ENCODE results near the gene CDS2. TPM values are rescaled to one million over a fixed set of nuclear protein-coding genes. Genes with fewer than 3 reads are reported as not detected.

CDS2 gene
- total and polyA plus RNA-seq, 2 of the 13 experiments (the other 11 are each of a cell fraction or from before 2014, with no cell fraction given) = 81.3 to 153 TPM

GRCh38 chr20:5126512-5127203 lies at the start of gene CDS2 (continued):
- TF ChIP-seq HNRNPK (IDR thresholded peaks at IDR 0.05; ENCODE audit: low read depth, low read length, poor library complexity, severe bottlenecking) (peak; percentile 78), DDIT3 (CRISPR knock-in tag; IDR thresholded peaks at IDR 0.05) (no peak; the same call in 1 of the 2 replicates), ZNF768 (CRISPR knock-in tag; IDR thresholded peaks at IDR 0.05) (peak; percentile 71), ZNF343 (CRISPR knock-in tag; IDR thresholded peaks at IDR 0.05) (0 out of 2 replicates have a peak, but pooled peaks have one; percentile 19), SMARCE1 (IDR thresholded peaks at IDR 0.05; ENCODE audit: borderline replicate concordance) (no peak), NFE2L1 (CRISPR knock-in tag; IDR thresholded peaks at IDR 0.05; ENCODE audit: borderline replicate concordance) (no peak), FOSL1 (CRISPR knock-in tag; IDR thresholded peaks at IDR 0.05; ENCODE audit: borderline replicate concordance) (no peak), RORA (CRISPR knock-in tag; IDR thresholded peaks at IDR 0.05) (no peak), CENPX (CRISPR knock-in tag; IDR thresholded peaks at IDR 0.05) (no peak), ZSCAN9 (CRISPR knock-in tag; IDR thresholded peaks at IDR 0.05; ENCODE audit: borderline replicate concordance) (peak; percentile 86; the same call in 1 of the 2 replicates), ZNF788 (CRISPR knock-in tag; IDR thresholded peaks at IDR 0.05; ENCODE audit: borderline replicate concordance) (peak; percentile 22), TCF7L2 (IDR thresholded peaks at IDR 0.05; ENCODE audit: low read depth, low read length) (no peak), ZNF430 (CRISPR knock-in tag; IDR thresholded peaks at IDR 0.05) (no peak), NCOR1 (IDR thresholded peaks at IDR 0.05; ENCODE audit: borderline replicate concordance, low read length) (no peak; the same call in 1 of the 2 replicates), ZNF569 (CRISPR knock-in tag; IDR thresholded peaks at IDR 0.05; ENCODE audit: borderline replicate concordance) (no peak), ZSCAN21 (CRISPR knock-in tag; IDR thresholded peaks at IDR 0.05; ENCODE audit: borderline replicate concordance) (peak; percentile 97), ZNF124 (CRISPR knock-in tag; IDR thresholded peaks at IDR 0.05) (peak; percentile 81; the same call in 1 of the 2 replicates), KLF6 (CRISPR knock-in tag; IDR thresholded peaks at IDR 0.05) (peak; percentile 70), ZNF564 (CRISPR knock-in tag; IDR thresholded peaks at IDR 0.05) (no peak), SRSF4 (IDR thresholded peaks at IDR 0.05; ENCODE audit: low read depth, low read length, poor library complexity, severe bottlenecking) (no peak), HOXA3 (CRISPR knock-in tag; IDR thresholded peaks at IDR 0.05) (peak; percentile 85; the same call in 1 of the 2 replicates), ZFP36 (IDR thresholded peaks at IDR 0.05; ENCODE audit: borderline replicate concordance, low read depth, low read length, partially characterized antibody) (no peak), SNAI1 (CRISPR knock-in tag; IDR thresholded peaks at IDR 0.05; ENCODE audit: borderline replicate concordance) (no peak), MXD1 (CRISPR knock-in tag; IDR thresholded peaks at IDR 0.05) (no peak), ZNF431 (CRISPR knock-in tag; IDR thresholded peaks at IDR 0.05; ENCODE audit: borderline replicate concordance, low read depth) (peak; percentile 27), ZNF710 (CRISPR knock-in tag; IDR thresholded peaks at IDR 0.05; ENCODE audit: borderline replicate concordance) (no peak), ZNF746 (CRISPR knock-in tag; IDR thresholded peaks at IDR 0.05) (peak; percentile 19; the same call in 1 of the 2 replicates)

Measured in HepG2 (cell line).